ENCODE results near the gene SOS1.

DNA sequence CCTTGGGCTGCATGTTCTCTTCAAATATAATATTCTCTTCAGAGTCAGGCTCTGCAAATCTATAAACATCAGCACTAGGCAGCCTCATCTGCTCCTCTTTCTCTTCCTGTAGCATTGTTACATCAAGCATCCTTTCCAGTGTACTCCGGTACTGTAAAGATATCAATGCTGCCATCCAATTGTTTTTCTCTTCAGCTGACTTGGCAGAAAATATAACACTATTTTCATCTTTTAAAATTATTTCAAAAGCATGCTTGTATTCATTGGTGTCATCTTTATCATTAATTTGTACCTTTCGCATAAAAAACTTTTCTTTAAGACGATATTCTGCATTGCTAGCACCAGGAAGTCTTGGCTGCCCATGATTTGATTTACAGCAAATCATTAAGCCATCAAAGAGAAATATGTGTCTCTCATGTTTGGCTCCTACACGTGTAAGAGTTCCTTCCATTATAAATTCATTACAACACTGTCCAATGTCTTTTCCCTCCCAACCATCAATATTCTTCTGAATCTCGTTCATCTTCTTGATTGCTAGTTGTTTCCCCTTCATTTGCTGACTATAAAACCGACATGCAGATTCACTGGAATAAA lies 98.1 kb downstream of the SOS1 start:
- TF ChIP-seq POLR2A (IDR thresholded peaks at IDR 0.05) = no peak
- TF ChIP-seq, protein P1, sequence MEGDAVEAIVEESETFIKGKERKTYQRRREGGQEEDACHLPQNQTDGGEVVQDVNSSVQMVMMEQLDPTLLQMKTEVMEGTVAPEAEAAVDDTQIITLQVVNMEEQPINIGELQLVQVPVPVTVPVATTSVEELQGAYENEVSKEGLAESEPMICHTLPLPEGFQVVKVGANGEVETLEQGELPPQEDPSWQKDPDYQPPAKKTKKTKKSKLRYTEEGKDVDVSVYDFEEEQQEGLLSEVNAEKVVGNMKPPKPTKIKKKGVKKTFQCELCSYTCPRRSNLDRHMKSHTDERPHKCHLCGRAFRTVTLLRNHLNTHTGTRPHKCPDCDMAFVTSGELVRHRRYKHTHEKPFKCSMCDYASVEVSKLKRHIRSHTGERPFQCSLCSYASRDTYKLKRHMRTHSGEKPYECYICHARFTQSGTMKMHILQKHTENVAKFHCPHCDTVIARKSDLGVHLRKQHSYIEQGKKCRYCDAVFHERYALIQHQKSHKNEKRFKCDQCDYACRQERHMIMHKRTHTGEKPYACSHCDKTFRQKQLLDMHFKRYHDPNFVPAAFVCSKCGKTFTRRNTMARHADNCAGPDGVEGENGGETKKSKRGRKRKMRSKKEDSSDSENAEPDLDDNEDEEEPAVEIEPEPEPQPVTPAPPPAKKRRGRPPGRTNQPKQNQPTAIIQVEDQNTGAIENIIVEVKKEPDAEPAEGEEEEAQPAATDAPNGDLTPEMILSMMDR (IDR thresholded peaks at IDR 0.05) = no peak
